CD4-positive, alpha-beta memory T cell (primary cell): Measurements from ENCODE around the gene NCOR2. TPM values are rescaled to one million over a fixed set of nuclear protein-coding genes. Genes with fewer than 3 reads are reported as not detected.

Experiments used
- CTCF ChIA-PET: fragments of 350-600 bp; sonication (Branson Sonifier 250); formaldehyde crosslinking; loops from one replicate; lab custom pipeline; 2021; ENCODE audit warnings: inconsistent platforms; ENCODE audit not compliant: partially characterized antibody; lab: Charles Lee
- POLR2A ChIA-PET: fragments of 350-600 bp; sonication (Branson Sonifier 250); formaldehyde crosslinking; loops from one replicate; lab custom pipeline; 2021; ENCODE audit not compliant: partially characterized antibody; lab: Charles Lee
- DNase-seq, 5 donors: peaks; one replicate each; pipeline versions ENCODE4 v3.0.0 to v3.0.0-alpha.2; 2020 to 2022; ENCODE audit warnings: mixed read lengths in 1 of 5
- H3K27ac ChIP-seq: one replicate; pipeline ENCODE4 v1.7.0; 2013; ENCODE audit warnings: low read depth, low read length
- H3K27me3 ChIP-seq: 2 replicates; pipeline ENCODE4 v1.7.0; 2013; ENCODE audit warnings: mild to moderate bottlenecking, low read length, moderate library complexity; ENCODE audit not compliant: insufficient read depth
- H3K36me3 ChIP-seq: 2 replicates; pipeline ENCODE4 v1.7.0; 2013; ENCODE audit warnings: mild to moderate bottlenecking, low read length, moderate library complexity; ENCODE audit not compliant: insufficient read depth
- H3K4me1 ChIP-seq: 2 replicates; pipeline ENCODE4 v1.7.0; 2013; ENCODE audit warnings: mild to moderate bottlenecking, low read length, moderate library complexity; ENCODE audit not compliant: insufficient read depth
- H3K4me3 ChIP-seq, 2 donors: one replicate each; pipeline ENCODE4 v1.7.0; 2013; ENCODE audit warnings: low read length in 2 of 2, mild to moderate bottlenecking in 1 of 2
- H3K9me3 ChIP-seq, 2 donors: one replicate each; pipeline ENCODE4 v1.7.0; 2013; ENCODE audit warnings: low read length in 2 of 2, control low read depth in 1 of 2; ENCODE audit not compliant: control insufficient read depth in 1 of 2
- H3K27ac Mint-ChIP-seq, 7 donors: one replicate each; pipeline ENCODE4 v1.8.0; 2020 to 2021; ENCODE audit warnings: mixed read lengths in 7 of 7, mild to moderate bottlenecking in 6 of 7, inconsistent platforms in 3 of 7, moderate library complexity in 3 of 7
- H3K27me3 Mint-ChIP-seq, 2 donors: one replicate each; pipeline ENCODE4 v1.8.0; 2020 to 2021; ENCODE audit warnings: mixed read lengths in 2 of 2
- H3K36me3 Mint-ChIP-seq, 2 donors: one replicate each; pipeline ENCODE4 v1.8.0; 2020 to 2021; ENCODE audit warnings: mixed read lengths in 2 of 2, inconsistent platforms in 1 of 2, mild to moderate bottlenecking in 1 of 2
- H3K4me1 Mint-ChIP-seq, 4 donors: one replicate each; pipeline ENCODE4 v1.8.0; 2020 to 2021; ENCODE audit warnings: mixed read lengths in 4 of 4, mild to moderate bottlenecking in 1 of 4
- H3K4me3 Mint-ChIP-seq, 8 donors: one replicate each; pipeline ENCODE4 v1.8.0; 2020 to 2021; ENCODE audit warnings: mixed read lengths in 8 of 8, mild to moderate bottlenecking in 7 of 8, moderate library complexity in 6 of 8, inconsistent platforms in 3 of 8
- H3K9me3 Mint-ChIP-seq, 8 donors: one replicate each; pipeline ENCODE4 v1.8.0; 2020 to 2021; ENCODE audit warnings: mixed read lengths in 8 of 8, mild to moderate bottlenecking in 5 of 8, inconsistent platforms in 3 of 8, moderate library complexity in 1 of 8
- intact Hi-C: fragments of 100-400 bp; cut with micrococcal nuclease; formaldehyde crosslinking; loops from one replicate; pipeline ENCODE4 v1.15.1; 2023
- polyA plus RNA-seq, 2 donors: library from polyadenylated mRNA; unstranded; fragments of 300-500 nt; fragmentation: Illumina TruSeq; gene quantifications; one replicate each; pipeline ENCODE4 v1.2.3, GENCODE V29; 2021
- total RNA-seq, 2 experiments: library from RNA; stranded (reverse); gene quantifications; one replicate each; pipeline ENCODE4 v1.2.3, GENCODE V29; 2021

The NCOR2 gene
- total and polyA plus RNA-seq, 4 experiments from 2014 or later: 0.37 to 105 (median 54.5) TPM

DNA sequence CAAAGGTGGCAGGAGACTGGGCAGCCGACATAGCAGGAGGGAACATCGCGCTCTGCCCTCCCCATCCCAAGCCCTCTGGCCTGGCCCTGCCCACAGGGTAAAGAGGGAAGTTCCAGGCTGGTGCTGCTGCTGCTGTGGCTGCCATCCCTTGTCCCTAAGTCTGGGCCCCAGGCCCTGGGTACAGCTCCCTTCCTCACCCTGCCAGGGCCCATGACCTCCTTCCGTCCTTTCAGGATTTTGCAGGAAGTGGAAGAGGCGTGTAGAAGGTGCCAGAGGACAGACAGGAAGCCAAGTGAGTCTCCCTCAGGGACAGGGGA, 14.7 kb upstream of the NCOR2 start:
- H3K4me1 ChIP-seq: no peaks in the 10 kb centered on the region
- no peaks in the 10 kb centered on the region for H3K27me3 ChIP-seq
- Mint-ChIP-seq H3K4me3 (peak overlapping the region in 1 of 8 donors; percentile 73), H3K4me1 (no peaks in the 10 kb centered on the region), H3K9me3 (peaks cover 0 to 13% (median 3%) of the 10 kb centered on the region in 8 donors), H3K27me3 (no peaks in the 10 kb centered on the region), H3K36me3 (no peaks in the 10 kb centered on the region), H3K27ac (no peak overlapping the region)
- POLR2A ChIA-PET: no interaction called here
- H3K9me3 ChIP-seq: no peaks in the 10 kb centered on the region
- H3K4me3 ChIP-seq: no peak overlapping the region
- intact Hi-C loops: no loop called here
- DNase-seq: no peak
- no peaks in the 10 kb centered on the region for H3K36me3 ChIP-seq
- CTCF ChIA-PET: no interaction called here
- no peak overlapping the region for H3K27ac ChIP-seq

DNA sequence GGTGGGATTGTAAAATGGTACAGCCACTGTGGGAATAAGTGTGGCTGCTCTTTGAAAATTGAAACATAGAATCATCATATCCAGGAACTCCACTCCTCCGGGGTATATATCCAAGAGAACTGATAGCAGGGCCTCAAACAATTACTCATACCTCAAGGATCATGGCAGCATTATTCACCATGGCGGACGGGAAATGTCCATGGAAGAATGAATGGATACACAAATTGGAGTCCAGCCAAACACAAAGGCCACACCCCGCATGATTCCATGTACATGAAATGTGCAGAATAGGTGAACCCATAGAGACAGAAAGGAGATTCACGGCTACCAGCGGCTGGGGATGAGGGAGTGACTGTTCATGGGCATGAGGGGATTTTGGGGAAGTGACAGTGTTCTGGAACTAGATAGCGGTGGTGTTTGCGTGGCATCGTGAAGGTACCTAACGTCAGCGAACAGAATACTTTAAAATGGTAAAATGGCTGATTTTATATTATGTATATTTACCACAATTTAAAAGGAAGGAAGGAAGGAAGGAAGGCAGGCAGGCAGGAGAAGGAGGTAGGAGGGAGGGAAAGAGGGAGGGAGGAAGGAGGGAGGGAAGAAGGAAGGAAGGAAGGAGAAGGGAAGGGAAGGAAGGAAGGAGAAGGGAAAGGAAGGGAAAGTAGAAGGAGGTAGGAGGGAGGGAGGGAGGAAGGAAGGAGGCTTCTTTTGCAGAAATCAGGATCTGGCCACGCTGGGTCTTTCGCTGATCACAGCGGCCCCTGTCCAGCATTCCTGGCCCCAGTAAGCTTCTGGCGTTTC, 14.1 kb upstream of the NCOR2 start:
- no peak overlapping the region for H3K4me3 Mint-ChIP-seq
- H3K27ac Mint-ChIP-seq: no peak overlapping the region
- H3K9me3 Mint-ChIP-seq: peaks cover 0 to 18% (median 3%) of the 10 kb centered on the region in 8 donors
- H3K4me1 Mint-ChIP-seq: no peaks in the 10 kb centered on the region
- ChIA-PET POLR2A (no interaction called here), CTCF (no interaction called here)
- H3K36me3 ChIP-seq: no peaks in the 10 kb centered on the region
- H3K27me3 Mint-ChIP-seq: no peaks in the 10 kb centered on the region
- H3K27ac ChIP-seq: no peak overlapping the region
- H3K4me1 ChIP-seq: no peaks in the 10 kb centered on the region
- H3K4me3 ChIP-seq: no peak overlapping the region
- no peaks in the 10 kb centered on the region for H3K9me3 ChIP-seq
- no peak for DNase-seq
- intact Hi-C loops: no loop called here
- H3K27me3 ChIP-seq: no peaks in the 10 kb centered on the region
- no peaks in the 10 kb centered on the region for H3K36me3 Mint-ChIP-seq

DNA sequence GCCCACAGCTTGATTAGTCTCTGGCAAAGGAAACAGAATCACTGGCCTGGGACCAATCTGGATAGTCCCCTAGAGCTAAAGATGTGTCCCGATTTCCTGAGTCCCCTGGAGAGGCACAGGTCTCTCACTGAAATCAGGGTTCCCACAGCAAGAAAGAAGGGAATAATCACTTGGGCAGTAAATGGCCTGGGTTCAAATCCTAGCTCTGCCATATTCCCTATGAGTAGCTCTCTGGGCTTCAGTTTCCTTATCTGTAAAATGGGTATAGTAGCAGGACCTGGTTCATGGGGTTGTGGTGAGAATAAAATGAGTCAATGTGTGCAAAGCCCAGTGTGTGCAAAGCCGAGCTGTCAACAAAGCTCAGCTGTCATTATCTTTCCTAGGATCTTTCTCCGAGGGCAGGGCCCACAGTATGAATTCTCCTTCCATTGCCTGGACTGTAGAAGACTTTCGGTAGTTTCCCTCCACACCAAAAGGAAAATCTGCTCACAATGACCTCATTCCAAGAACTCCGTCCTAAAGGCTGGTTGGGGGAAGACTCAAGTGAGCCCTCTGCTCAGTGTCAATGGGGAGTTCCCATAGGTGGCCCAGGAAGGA, 12.6 kb upstream of the NCOR2 start:
- Histone ChIP-seq H3K4me1 (no peaks in the 10 kb centered on the region), H3K36me3 (no peaks in the 10 kb centered on the region), H3K9me3 (no peaks in the 10 kb centered on the region), H3K27ac (no peak overlapping the region), H3K27me3 (no peaks in the 10 kb centered on the region), H3K4me3 (no peak overlapping the region)
- H3K27ac Mint-ChIP-seq: no peak overlapping the region
- peaks cover 0 to 18% (median 3%) of the 10 kb centered on the region in 8 donors for H3K9me3 Mint-ChIP-seq
- H3K4me1 Mint-ChIP-seq: no peaks in the 10 kb centered on the region
- H3K27me3 Mint-ChIP-seq: no peaks in the 10 kb centered on the region
- CTCF ChIA-PET: no interaction called here
- POLR2A ChIA-PET: no interaction called here
- intact Hi-C loops: no loop called here
- H3K36me3 Mint-ChIP-seq: no peaks in the 10 kb centered on the region
- no peak for DNase-seq
- no peak overlapping the region for H3K4me3 Mint-ChIP-seq

DNA sequence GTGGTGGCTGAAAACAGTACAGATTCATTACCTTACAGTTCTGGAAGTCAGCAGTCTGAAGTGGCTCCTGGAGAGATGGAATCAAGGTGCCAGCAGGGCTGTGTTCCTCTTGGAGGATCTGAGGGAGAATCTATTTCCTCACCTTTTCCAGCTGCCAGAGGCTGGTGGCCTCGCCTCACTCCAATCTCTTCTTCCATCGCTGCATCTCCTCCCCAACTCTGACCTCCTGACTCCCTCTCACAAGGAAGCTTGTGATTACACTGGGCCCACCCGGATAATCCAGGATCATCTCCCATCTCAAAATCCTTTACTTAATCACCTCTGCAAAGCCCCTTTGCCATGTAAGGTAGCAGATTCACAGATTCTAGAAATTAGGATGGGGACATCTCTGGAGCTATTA, 11.4 kb upstream of the NCOR2 start:
- Histone ChIP-seq H3K27ac (no peak overlapping the region), H3K36me3 (no peaks in the 10 kb centered on the region), H3K9me3 (no peaks in the 10 kb centered on the region), H3K27me3 (no peaks in the 10 kb centered on the region), H3K4me3 (no peak overlapping the region), H3K4me1 (no peaks in the 10 kb centered on the region)
- H3K36me3 Mint-ChIP-seq: no peaks in the 10 kb centered on the region
- ChIA-PET CTCF (no interaction called here), POLR2A (no interaction called here)
- peaks cover 0 to 18% (median 3%) of the 10 kb centered on the region in 8 donors for H3K9me3 Mint-ChIP-seq
- no peak for DNase-seq
- H3K4me3 Mint-ChIP-seq: no peak overlapping the region
- no peaks in the 10 kb centered on the region for H3K4me1 Mint-ChIP-seq
- H3K27ac Mint-ChIP-seq: no peak overlapping the region
- H3K27me3 Mint-ChIP-seq: no peaks in the 10 kb centered on the region
- intact Hi-C loops: no loop called here

DNA sequence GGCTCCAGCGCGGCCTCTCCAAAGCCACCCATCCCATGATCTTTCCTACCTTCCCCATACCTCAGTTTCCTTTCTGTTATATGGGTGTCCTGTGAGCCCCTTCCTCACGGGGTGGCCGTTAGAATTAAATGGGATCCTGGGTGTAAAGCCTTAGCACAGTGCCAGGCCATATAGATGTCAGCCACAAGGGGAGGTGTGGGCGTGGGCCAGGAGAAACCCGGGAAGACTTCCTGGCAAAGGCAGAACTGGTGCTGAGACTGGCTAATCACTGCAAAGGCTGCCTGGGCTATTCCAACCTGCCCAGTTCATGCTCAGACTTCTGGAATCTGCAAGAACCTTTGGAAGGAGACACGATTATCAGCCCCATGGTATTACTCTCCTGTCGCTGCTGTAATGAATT, 11.0 kb upstream of the NCOR2 start:
- H3K4me3 Mint-ChIP-seq: no peak overlapping the region
- POLR2A ChIA-PET: no interaction called here
- H3K27me3 ChIP-seq: no peaks in the 10 kb centered on the region
- no peaks in the 10 kb centered on the region for H3K4me1 ChIP-seq
- H3K4me3 ChIP-seq: no peak overlapping the region
- H3K36me3 ChIP-seq: no peaks in the 10 kb centered on the region
- H3K4me1 Mint-ChIP-seq: no peaks in the 10 kb centered on the region
- H3K9me3 Mint-ChIP-seq: peaks cover 0 to 18% (median 3%) of the 10 kb centered on the region in 8 donors
- H3K36me3 Mint-ChIP-seq: no peaks in the 10 kb centered on the region
- no peaks in the 10 kb centered on the region for H3K27me3 Mint-ChIP-seq
- DNase-seq: no peak
- no peak overlapping the region for H3K27ac Mint-ChIP-seq
- intact Hi-C loops: no loop called here
- CTCF ChIA-PET: no interaction called here
- H3K9me3 ChIP-seq: no peaks in the 10 kb centered on the region
- no peak overlapping the region for H3K27ac ChIP-seq

DNA sequence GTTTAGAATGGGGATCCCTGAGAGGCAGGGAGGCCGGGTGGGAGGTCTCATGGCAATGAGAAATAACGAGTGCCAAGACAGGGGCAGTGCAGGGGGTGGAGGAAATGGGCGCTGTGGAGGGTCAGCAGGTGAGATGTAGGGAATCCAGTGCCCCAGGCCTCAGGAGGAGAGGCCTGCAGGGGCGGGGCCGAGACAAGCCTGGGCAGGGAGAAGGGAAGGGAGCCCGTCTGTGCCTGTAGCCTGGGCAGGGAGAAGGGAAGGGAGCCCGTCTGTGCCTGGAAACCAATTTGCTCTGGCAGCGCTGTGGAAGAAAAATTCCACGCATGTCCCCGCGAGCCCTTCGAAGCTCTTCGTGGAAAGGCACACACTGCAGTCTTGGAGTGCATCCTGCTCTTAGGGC, 10.6 kb upstream of the NCOR2 start:
- Histone ChIP-seq H3K9me3 (no peaks in the 10 kb centered on the region), H3K27me3 (no peaks in the 10 kb centered on the region), H3K36me3 (no peaks in the 10 kb centered on the region), H3K4me1 (no peaks in the 10 kb centered on the region), H3K4me3 (no peak overlapping the region), H3K27ac (no peak overlapping the region)
- intact Hi-C loops: no loop called here
- Mint-ChIP-seq H3K4me3 (no peak overlapping the region), H3K4me1 (peaks cover 0 to under 1% (median 0%) of the 10 kb centered on the region in 4 donors), H3K36me3 (no peaks in the 10 kb centered on the region), H3K27me3 (no peaks in the 10 kb centered on the region), H3K27ac (no peak overlapping the region), H3K9me3 (peaks cover 0 to 18% (median 3%) of the 10 kb centered on the region in 8 donors)
- no peak for DNase-seq
- CTCF ChIA-PET: no interaction called here
- POLR2A ChIA-PET: no interaction called here

DNA sequence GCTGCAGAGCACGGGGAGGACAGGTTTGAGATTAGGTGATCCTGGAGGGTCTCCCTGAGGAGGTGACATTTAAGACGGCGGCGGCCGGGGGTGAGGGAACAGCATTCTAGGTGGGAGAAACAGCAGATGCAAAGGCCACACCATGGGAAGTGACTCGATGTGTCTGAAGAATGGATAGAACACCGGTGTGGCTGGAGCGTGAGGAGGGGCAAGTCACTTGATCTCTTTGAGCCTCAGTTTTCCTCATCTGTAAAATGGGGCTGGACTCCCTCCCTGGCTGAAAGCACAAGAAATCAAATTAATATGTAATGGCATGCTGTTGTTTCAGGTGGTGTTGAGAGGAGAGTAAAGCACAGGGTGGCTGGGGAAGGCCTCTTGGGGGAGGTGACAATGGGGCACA, 10.0 kb upstream of the NCOR2 start:
- POLR2A ChIA-PET: no interaction called here
- Mint-ChIP-seq H3K4me1 (peaks cover 0 to 1% (median 0%) of the 10 kb centered on the region in 4 donors), H3K4me3 (no peak overlapping the region), H3K27me3 (no peaks in the 10 kb centered on the region), H3K27ac (peak overlapping the region in 1 of 7 donors; percentile 49), H3K9me3 (peaks cover 0 to 18% (median 3%) of the 10 kb centered on the region in 8 donors), H3K36me3 (no peaks in the 10 kb centered on the region)
- CTCF ChIA-PET: no interaction called here
- H3K4me3 ChIP-seq: no peak overlapping the region
- intact Hi-C loops: no loop called here
- H3K27ac ChIP-seq: no peak overlapping the region
- no peaks in the 10 kb centered on the region for H3K27me3 ChIP-seq
- no peaks in the 10 kb centered on the region for H3K36me3 ChIP-seq
- no peak for DNase-seq
- H3K4me1 ChIP-seq: no peaks in the 10 kb centered on the region
- no peaks in the 10 kb centered on the region for H3K9me3 ChIP-seq
